B cell (primary cell): ENCODE results near the gene ZFYVE27. TPM values are rescaled to one million over a fixed set of nuclear protein-coding genes. Genes with fewer than 3 reads are reported as not detected.
A peak's percentile ranks its signal among the peaks of the same experiment; 100 is the strongest.

ENCODE experiments used
- ATAC-seq: fragments of 200-7000 bp; cut with Tn5 transposase; one replicate; pipeline ENCODE4 v1.10.0; 2021; ENCODE audit warnings: low read depth, mild to moderate bottlenecking, moderate number of reproducible peaks, moderate library complexity
- CTCF ChIA-PET: fragments of 350-600 bp; sonication (Branson Sonifier 250); formaldehyde crosslinking; loops from one replicate; lab custom pipeline; 2021; ENCODE audit warnings: antibody characterized with exemption, inconsistent platforms; lab: Charles Lee
- POLR2A ChIA-PET: fragments of 350-600 bp; sonication (Branson Sonifier 250); formaldehyde crosslinking; loops from one replicate; lab custom pipeline; 2021; ENCODE audit warnings: antibody characterized with exemption; lab: Charles Lee
- DNase-seq: peaks from one replicate; pipeline ENCODE4 v3.0.0; 2013
- H2AFZ ChIP-seq: 2 replicates; pipeline ENCODE4 v1.6.1; 2012; ENCODE audit warnings: mild to moderate bottlenecking, low read depth, low read length; ENCODE audit not compliant: insufficient read depth, poor library complexity, severe bottlenecking
- H3K27ac ChIP-seq, 2 donors: 1 replicate in 1 of 2; 2 replicates in 1 of 2; pipeline ENCODE4 v1.5.1; 2012 to 2013; ENCODE audit warnings: low read length in 2 of 2, mild to moderate bottlenecking in 2 of 2, moderate library complexity in 1 of 2
- H3K27me3 ChIP-seq, 4 experiments: fragments of 200-600 bp in 1 of 4; sonication (generic) in 1 of 4; replicated peaks in 1 of 4; 1 replicate in 2 of 4; 2 replicates in 2 of 4; pipeline versions ENCODE4 v1.6.1 to v1.7.0; 2013 to 2016; ENCODE audit warnings: low read length in 3 of 4, mild to moderate bottlenecking in 2 of 4, mixed read lengths in 1 of 4, moderate library complexity in 1 of 4; ENCODE audit not compliant: insufficient read depth in 4 of 4, control insufficient read depth in 3 of 4; ENCODE audit errors: control extremely low read depth in 1 of 4
- H3K36me3 ChIP-seq, 2 experiments: replicated peaks in 1 of 2; 1 replicate in 1 of 2; 2 replicates in 1 of 2; pipeline versions ENCODE4 v1.6.1 to v1.7.1; 2013; ENCODE audit warnings: low read length in 1 of 2; ENCODE audit not compliant: insufficient read depth in 2 of 2, control insufficient read depth in 1 of 2; ENCODE audit errors: control extremely low read depth in 1 of 2, extremely low read depth in 1 of 2
- H3K4me1 ChIP-seq, 2 donors: fragments of 200-600 bp in 1 of 2; sonication (generic) in 1 of 2; 1 replicate in 1 of 2; 2 replicates in 1 of 2; pipeline versions ENCODE4 v1.5.1 to v1.6.1; 2013 to 2017; ENCODE audit warnings: low read length in 2 of 2; ENCODE audit not compliant: control insufficient read depth in 2 of 2, insufficient read depth in 2 of 2
- H3K4me2 ChIP-seq: replicated peaks from 2 replicates; pipeline ENCODE3; 2012; ENCODE audit warnings: mild to moderate bottlenecking, low read depth, low read length; ENCODE audit not compliant: poor library complexity, severe bottlenecking
- H3K4me3 ChIP-seq, 5 experiments: fragments of 200-600 bp in 1 of 5; sonication (generic) in 1 of 5; 1 replicate in 3 of 5; 2 replicates in 2 of 5; pipeline versions ENCODE4 v1.5.1 to v1.7.0; 2011 to 2016; ENCODE audit warnings: low read length in 4 of 5, mild to moderate bottlenecking in 4 of 5, low read depth in 2 of 5, control low read depth in 1 of 5, moderate library complexity in 1 of 5; ENCODE audit not compliant: insufficient read depth in 1 of 5; ENCODE audit errors: control extremely low read depth in 1 of 5, extremely low read depth in 1 of 5
- H3K79me2 ChIP-seq: fragments of 200-600 bp; sonication (generic); one replicate; pipeline ENCODE4 v1.6.0; 2016; ENCODE audit warnings: low read length; ENCODE audit not compliant: control insufficient read depth, insufficient read depth
- H3K9ac ChIP-seq: fragments of 200-600 bp; sonication (generic); 2 replicates; pipeline ENCODE4 v1.6.1; 2017; ENCODE audit warnings: mild to moderate bottlenecking, low read length, moderate library complexity
- H3K9me3 ChIP-seq, 3 donors: one replicate each; pipeline versions ENCODE4 v1.6.1 to v1.7.1; 2013; ENCODE audit warnings: low read length in 2 of 3; ENCODE audit not compliant: control insufficient read depth in 2 of 3, insufficient read depth in 1 of 3; ENCODE audit errors: control extremely low read depth in 1 of 3
- H4K20me1 ChIP-seq: 2 replicates; pipeline ENCODE4 v1.6.0; 2012; ENCODE audit warnings: mild to moderate bottlenecking, low read length; ENCODE audit not compliant: insufficient read depth, control insufficient read depth, poor library complexity, severe bottlenecking
- H3K27ac Mint-ChIP-seq: one replicate; pipeline ENCODE4 v1.8.0; 2021; ENCODE audit warnings: mixed read lengths
- H3K27me3 Mint-ChIP-seq: one replicate; pipeline ENCODE4 v1.8.0; 2021; ENCODE audit warnings: mixed read lengths
- H3K4me1 Mint-ChIP-seq: one replicate; pipeline ENCODE4 v1.8.0; 2021; ENCODE audit warnings: mixed read lengths
- H3K4me3 Mint-ChIP-seq: one replicate; pipeline ENCODE4 v1.8.0; 2021; ENCODE audit warnings: mixed read lengths
- H3K9me3 Mint-ChIP-seq: one replicate; pipeline ENCODE4 v1.8.0; 2022; ENCODE audit warnings: mixed read lengths; ENCODE audit not compliant: insufficient read depth
- EZH2 ChIP-seq: IDR thresholded peaks from 2 replicates; pipeline ENCODE4 v1.6.1; 2012; ENCODE audit warnings: borderline replicate concordance, low read depth, mild to moderate bottlenecking, moderate library complexity, low read length; ENCODE audit not compliant: insufficient read depth, poor library complexity, severe bottlenecking
- WGBS: methylation state at CpG from one replicate; pipeline ENCODE4 v1.1.5; 2013; ENCODE audit warnings: missing lambda C conversion rate; ENCODE audit not compliant: insufficient coverage; 5-methylcytosine and 5-hydroxymethylcytosine counted together
- intact Hi-C: fragments of 100-400 bp; cut with micrococcal nuclease; formaldehyde crosslinking; loops from one replicate; pipeline ENCODE4 v1.10.0; 2022
- polyA plus RNA-seq: library from polyadenylated mRNA; depleted of rRNA; stranded (reverse); fragments of >200 nt; gene quantifications from 2 replicates; pipeline ENCODE4 v1.2.3, GENCODE V29; 2012
- total RNA-seq, 2 donors: library from RNA; stranded (reverse); fragments of 120-200 nt in 1 of 2; gene quantifications; 1 replicate in 1 of 2; 2 replicates in 1 of 2; pipeline versions ENCODE4 v1.2.3 to v1.2.4, GENCODE V29; 2013 to 2022
- TF ChIP-seq, protein P1 (sequence below): fragments of 200-600 bp; IDR thresholded peaks from one replicate; pipeline ENCODE4 v1.8.0; 2022; ENCODE audit warnings: antibody characterized with exemption, mild to moderate bottlenecking

Gene ZFYVE27
- total and polyA plus RNA-seq, 2 donors (not counting 1 experiment from before 2014, with no cell fraction given): 50.4 to 79.7 TPM

DNA sequence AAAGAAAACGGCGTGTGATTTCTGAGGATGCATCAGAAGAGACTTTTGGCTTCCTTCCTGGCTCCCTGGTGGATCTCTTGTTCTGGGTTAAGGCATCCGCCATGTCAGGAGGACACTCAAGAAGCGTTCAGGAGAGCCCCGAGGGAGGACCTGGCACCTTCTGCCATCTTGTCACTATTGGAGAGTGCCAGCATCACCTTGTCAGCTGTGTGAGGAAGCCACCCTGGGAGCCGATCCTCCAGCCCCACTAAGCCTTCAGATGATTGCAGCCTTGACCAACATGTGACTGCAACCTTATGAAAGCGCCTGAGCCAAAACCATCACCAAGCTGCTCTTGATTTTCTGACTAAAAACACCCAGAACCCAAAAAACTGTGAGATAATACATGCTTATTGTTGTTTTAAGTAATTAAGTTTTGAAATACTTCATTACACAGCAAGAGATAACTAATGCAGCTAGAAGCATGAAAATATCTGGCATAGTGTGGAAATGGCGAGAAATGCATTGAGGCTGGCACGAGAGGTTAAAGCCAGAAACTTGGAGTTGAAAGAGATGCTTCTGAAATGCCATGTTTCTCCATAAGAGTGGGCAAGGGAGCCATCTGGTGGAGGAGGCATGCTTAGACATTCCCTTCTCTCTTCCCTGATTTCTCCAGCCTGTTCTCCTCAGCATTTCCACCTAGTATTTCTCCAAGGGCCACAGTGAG, 5.4 kb upstream of the ZFYVE27 start:
- H3K27ac Mint-ChIP-seq: peak overlapping the region; percentile 55
- no peaks in the 10 kb centered on the region for H3K9me3 Mint-ChIP-seq
- H3K4me3 Mint-ChIP-seq: no peak overlapping the region

DNA sequence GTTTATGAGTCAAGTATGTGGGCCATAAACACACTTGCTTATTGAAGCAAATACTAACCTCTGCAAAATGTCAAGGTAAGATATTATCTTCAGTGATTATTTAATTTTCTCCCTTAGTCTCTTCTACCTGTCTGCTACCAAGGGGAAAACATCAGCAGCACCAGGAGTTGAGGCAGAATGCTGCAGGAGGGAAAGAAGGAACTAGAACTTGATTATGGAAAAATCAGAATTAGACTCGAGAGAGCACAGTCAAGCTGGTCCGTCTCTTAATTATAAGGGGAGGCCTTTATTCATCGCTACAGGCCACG, 4.9 kb upstream of the ZFYVE27 start:
- Mint-ChIP-seq H3K4me3 (no peak overlapping the region), H3K27me3 (peaks cover 4% of the 10 kb centered on the region), H3K4me1 (peaks cover 15% of the 10 kb centered on the region), H3K27ac (peak overlapping the region; percentile 55), H3K9me3 (no peaks in the 10 kb centered on the region)
- H3K27ac ChIP-seq: no peak overlapping the region
- no peaks in the 10 kb centered on the region for H4K20me1 ChIP-seq
- TF ChIP-seq EZH2: no peak
- TF ChIP-seq, protein P1, sequence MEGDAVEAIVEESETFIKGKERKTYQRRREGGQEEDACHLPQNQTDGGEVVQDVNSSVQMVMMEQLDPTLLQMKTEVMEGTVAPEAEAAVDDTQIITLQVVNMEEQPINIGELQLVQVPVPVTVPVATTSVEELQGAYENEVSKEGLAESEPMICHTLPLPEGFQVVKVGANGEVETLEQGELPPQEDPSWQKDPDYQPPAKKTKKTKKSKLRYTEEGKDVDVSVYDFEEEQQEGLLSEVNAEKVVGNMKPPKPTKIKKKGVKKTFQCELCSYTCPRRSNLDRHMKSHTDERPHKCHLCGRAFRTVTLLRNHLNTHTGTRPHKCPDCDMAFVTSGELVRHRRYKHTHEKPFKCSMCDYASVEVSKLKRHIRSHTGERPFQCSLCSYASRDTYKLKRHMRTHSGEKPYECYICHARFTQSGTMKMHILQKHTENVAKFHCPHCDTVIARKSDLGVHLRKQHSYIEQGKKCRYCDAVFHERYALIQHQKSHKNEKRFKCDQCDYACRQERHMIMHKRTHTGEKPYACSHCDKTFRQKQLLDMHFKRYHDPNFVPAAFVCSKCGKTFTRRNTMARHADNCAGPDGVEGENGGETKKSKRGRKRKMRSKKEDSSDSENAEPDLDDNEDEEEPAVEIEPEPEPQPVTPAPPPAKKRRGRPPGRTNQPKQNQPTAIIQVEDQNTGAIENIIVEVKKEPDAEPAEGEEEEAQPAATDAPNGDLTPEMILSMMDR: no peak
- H3K9me3 ChIP-seq: no peaks in the 10 kb centered on the region
- 75% methylated on average over 2 of the region's 4 CpGs for WGBS
- H3K36me3 ChIP-seq: no peaks in the 10 kb centered on the region
- no peak overlapping the region for H3K4me3 ChIP-seq
- H3K4me2 ChIP-seq: no peak overlapping the region
- H3K9ac ChIP-seq: no peak overlapping the region
- ATAC-seq: no peak
- H3K79me2 ChIP-seq: peaks cover 2% of the 10 kb centered on the region
- peaks cover 7 to 9% of the 10 kb centered on the region in 2 donors for H3K4me1 ChIP-seq
- H2AFZ ChIP-seq: no peak overlapping the region
- DNase-seq: no peak
- intact Hi-C loops: no loop called here
- POLR2A ChIA-PET: no interaction called here
- H3K27me3 ChIP-seq: peaks cover 0 to 3% (median 0%) of the 10 kb centered on the region in 4 experiments
- CTCF ChIA-PET: interaction anchor here (0.8 to 11.1 kb wide), 16 partner anchors 13 to 294 kb away, joined by 3 to 267 read pairs (median 8); partner anchors contain the start of genes ANKRD2 and AVPI1

More for the DNA sequence above, 5.4 kb upstream of the ZFYVE27 start:
- Histone ChIP-seq H4K20me1 (no peaks in the 10 kb centered on the region), H3K27ac (no peak overlapping the region), H3K9me3 (no peaks in the 10 kb centered on the region), H2AFZ (no peak overlapping the region), H3K4me3 (no peak overlapping the region), H3K4me2 (no peak overlapping the region), H3K4me1 (peaks cover 5 to 6% of the 10 kb centered on the region in 2 donors), H3K27me3 (peaks cover 0 to 3% (median 0%) of the 10 kb centered on the region in 4 experiments), H3K79me2 (no peaks in the 10 kb centered on the region), H3K36me3 (no peaks in the 10 kb centered on the region), H3K9ac (no peak overlapping the region)
- intact Hi-C loops: loop anchor here (1.0 to 2.0 kb wide), 5 partner anchors 17 to 325 kb away; partner anchors contain the start of gene AVPI1
- 77% methylated on average over 8 of the region's 9 CpGs for WGBS
- Mint-ChIP-seq H3K4me1 (peaks cover 10% of the 10 kb centered on the region), H3K27me3 (peaks cover 4% of the 10 kb centered on the region)
- POLR2A ChIA-PET: interaction anchor here (0.6 kb wide), 1 partner anchor 23 kb away, joined by 3 read pairs; no protein-coding TSS in a partner anchor
- ATAC-seq (peak; percentile 70), DNase-seq (peak; percentile 76)
- CTCF ChIA-PET: interaction anchor here (0.8 to 11.1 kb wide), 16 partner anchors 13 to 293 kb away, joined by 3 to 267 read pairs (median 8); partner anchors contain the start of genes ANKRD2 and AVPI1
- TF ChIP-seq, protein P1: peak; percentile 82
- no peak for TF ChIP-seq EZH2
